Keratinocyte (primary cell): ENCODE results near the gene TMEM259. TPM values are rescaled to one million over a fixed set of nuclear protein-coding genes. Genes with fewer than 3 reads are reported as not detected.
A peak's percentile ranks its signal among the peaks of the same experiment; 100 is the strongest.

Experiments used
- DNase-seq: peaks from one replicate; pipeline ENCODE4 v3.0.0-alpha.2; 2011; ENCODE audit warnings: low read depth, missing footprints, low spot score
- FAIRE-seq: peaks from 2 replicates; lab custom pipeline; 2011; peaks lifted over from hg19 to GRCh38; lab: Jason Lieb, UNC
- H2AFZ ChIP-seq: 2 replicates; pipeline ENCODE4 v1.6.0; 2012; ENCODE audit warnings: low read length, control low read depth, inconsistent platforms; ENCODE audit not compliant: control insufficient read depth
- H3K27ac ChIP-seq: 2 replicates; pipeline ENCODE4 v1.5.1; 2011; ENCODE audit warnings: low read length; ENCODE audit not compliant: control insufficient read depth, insufficient read depth
- H3K27me3 ChIP-seq: 3 replicates; pipeline ENCODE4 v1.6.0; 2011; ENCODE audit warnings: low read length; ENCODE audit not compliant: control insufficient read depth, insufficient read depth; ENCODE audit errors: extremely low read depth
- H3K36me3 ChIP-seq, 2 experiments: 2 replicates in 1 of 2; 3 replicates in 1 of 2; pipeline ENCODE4 v1.5.1; 2011; ENCODE audit warnings: low read length in 2 of 2, mild to moderate bottlenecking in 1 of 2; ENCODE audit not compliant: control insufficient read depth in 2 of 2, insufficient read depth in 2 of 2; ENCODE audit errors: extremely low read depth in 1 of 2
- H3K4me1 ChIP-seq: 3 replicates; pipeline ENCODE4 v1.5.1; 2011; ENCODE audit warnings: low read length; ENCODE audit not compliant: control insufficient read depth, insufficient read depth; ENCODE audit errors: extremely low read depth
- H3K4me2 ChIP-seq: 3 replicates; pipeline ENCODE4 v1.6.0; 2011; ENCODE audit warnings: low read depth, low read length; ENCODE audit not compliant: control insufficient read depth, insufficient read depth; ENCODE audit errors: extremely low read depth
- H3K4me3 ChIP-seq, 3 experiments: fragments of 200-600 bp in 1 of 3; sonication (generic) in 1 of 3; 2 replicates in 2 of 3; 3 replicates in 1 of 3; pipeline ENCODE4 v1.5.1; 2011 to 2016; ENCODE audit warnings: low read length in 3 of 3, mild to moderate bottlenecking in 3 of 3, control low read depth in 2 of 3, inconsistent platforms in 1 of 3, low read depth in 1 of 3, mixed read lengths in 1 of 3, mixed run types in 1 of 3, moderate library complexity in 1 of 3; ENCODE audit not compliant: control insufficient read depth in 2 of 3, insufficient read depth in 2 of 3; ENCODE audit errors: extremely low read depth in 1 of 3
- H3K79me2 ChIP-seq: 2 replicates; pipeline ENCODE4 v1.6.0; 2012; ENCODE audit warnings: low read length; ENCODE audit not compliant: control insufficient read depth, insufficient read depth
- H3K9ac ChIP-seq: 3 replicates; pipeline ENCODE4 v1.6.0; 2011; ENCODE audit warnings: low read length; ENCODE audit not compliant: control insufficient read depth, insufficient read depth; ENCODE audit errors: extremely low read depth
- H3K9me1 ChIP-seq: 3 replicates; pipeline ENCODE4 v1.6.0; 2011; ENCODE audit warnings: low read length; ENCODE audit not compliant: control insufficient read depth, insufficient read depth; ENCODE audit errors: extremely low read depth
- H3K9me3 ChIP-seq: 2 replicates; pipeline ENCODE4 v1.5.1; 2012; ENCODE audit warnings: low read depth, low read length; ENCODE audit not compliant: control insufficient read depth
- H4K20me1 ChIP-seq: 3 replicates; pipeline ENCODE4 v1.6.0; 2011; ENCODE audit warnings: low read length; ENCODE audit not compliant: control insufficient read depth, insufficient read depth; ENCODE audit errors: extremely low read depth
- EZH2 ChIP-seq: IDR thresholded peaks from one replicate; pipeline ENCODE4 v1.6.1; 2012; ENCODE audit warnings: inconsistent platforms, mild to moderate bottlenecking, low read length, moderate library complexity
- dilution Hi-C: fragments of 300-500 bp; cut with MboI; formaldehyde crosslinking; loops from one replicate; pipeline ENCODE4 v1.7.0; 2020; ENCODE audit warnings: low sequenced_read_pairs; ENCODE audit not compliant: extremely low pct_ligation_motif_present
- polyA plus RNA-seq, 5 experiments: library from polyadenylated mRNA; depleted of rRNA in 3 of 5; stranded (reverse) in 3 of 5; stranded (forward) in 1 of 5; unstranded in 1 of 5; fragments of >200 nt; gene quantifications; 1 replicate in 1 of 5; 2 replicates in 3 of 5; 3 replicates in 1 of 5; pipeline versions ENCODE4 v1.2.1 to v1.2.3, GENCODE V29; 2011 to 2012; ENCODE audit warnings: missing spikeins in 2 of 5, low read depth in 1 of 5, low replicate concordance in 1 of 5
- TF ChIP-seq, protein P1 (sequence below), 3 experiments: IDR thresholded peaks in 1 of 3; conservative IDR thresholded peaks in 1 of 3; optimal IDR thresholded peaks in 1 of 3; 2 replicates in 2 of 3; 3 replicates in 1 of 3; pipeline versions ENCODE3 to v1.5.1; 2011; ENCODE audit warnings: low read length in 3 of 3, mild to moderate bottlenecking in 3 of 3, moderate library complexity in 2 of 3, control low read depth in 1 of 3, inconsistent platforms in 1 of 3; ENCODE audit not compliant: insufficient read depth in 2 of 3; ENCODE audit errors: extremely low read depth in 1 of 3

The TMEM259 gene
- polyA plus RNA-seq, 1 donor (not counting 4 experiments of a cell fraction or from before 2014, with no cell fraction given): 61.5 TPM

DNA sequence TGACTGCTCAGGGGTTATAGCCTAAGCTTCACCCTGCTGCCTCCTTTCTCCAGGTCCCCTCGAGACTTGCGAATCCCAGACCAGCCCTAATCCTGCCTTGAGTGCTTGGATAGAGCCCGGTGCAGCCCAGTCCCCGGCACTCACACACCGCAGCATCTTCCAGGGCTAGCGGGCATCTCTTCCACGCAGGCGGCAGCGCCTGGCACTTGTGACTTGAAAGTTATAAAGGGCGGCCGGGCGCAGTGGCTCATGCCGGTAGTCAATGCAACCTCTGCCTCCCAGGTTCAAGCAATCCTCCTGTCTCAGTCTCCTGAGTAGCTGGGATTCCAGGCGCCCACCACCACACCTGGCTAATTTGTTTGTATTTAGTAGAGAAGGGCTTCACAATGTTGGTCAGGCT, 34.8 kb downstream of the TMEM259 start:
- Histone ChIP-seq H3K27me3 (no peaks in the 10 kb centered on the region), H3K9me3 (no peaks in the 10 kb centered on the region), H3K79me2 (peaks cover 14% of the 10 kb centered on the region), H3K9me1 (no peaks in the 10 kb centered on the region), H2AFZ (no peak overlapping the region), H3K4me3 (no peak overlapping the region), H3K9ac (no peak overlapping the region), H3K4me2 (no peak overlapping the region), H3K4me1 (peaks cover 15% of the 10 kb centered on the region), H3K36me3 (peaks cover 8 to 16% of the 10 kb centered on the region in 2 experiments), H4K20me1 (no peaks in the 10 kb centered on the region), H3K27ac (no peak overlapping the region)
- TF ChIP-seq, protein P1, sequence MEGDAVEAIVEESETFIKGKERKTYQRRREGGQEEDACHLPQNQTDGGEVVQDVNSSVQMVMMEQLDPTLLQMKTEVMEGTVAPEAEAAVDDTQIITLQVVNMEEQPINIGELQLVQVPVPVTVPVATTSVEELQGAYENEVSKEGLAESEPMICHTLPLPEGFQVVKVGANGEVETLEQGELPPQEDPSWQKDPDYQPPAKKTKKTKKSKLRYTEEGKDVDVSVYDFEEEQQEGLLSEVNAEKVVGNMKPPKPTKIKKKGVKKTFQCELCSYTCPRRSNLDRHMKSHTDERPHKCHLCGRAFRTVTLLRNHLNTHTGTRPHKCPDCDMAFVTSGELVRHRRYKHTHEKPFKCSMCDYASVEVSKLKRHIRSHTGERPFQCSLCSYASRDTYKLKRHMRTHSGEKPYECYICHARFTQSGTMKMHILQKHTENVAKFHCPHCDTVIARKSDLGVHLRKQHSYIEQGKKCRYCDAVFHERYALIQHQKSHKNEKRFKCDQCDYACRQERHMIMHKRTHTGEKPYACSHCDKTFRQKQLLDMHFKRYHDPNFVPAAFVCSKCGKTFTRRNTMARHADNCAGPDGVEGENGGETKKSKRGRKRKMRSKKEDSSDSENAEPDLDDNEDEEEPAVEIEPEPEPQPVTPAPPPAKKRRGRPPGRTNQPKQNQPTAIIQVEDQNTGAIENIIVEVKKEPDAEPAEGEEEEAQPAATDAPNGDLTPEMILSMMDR (optimal IDR thresholded peaks at IDR 0.05 in 1 of 3, IDR thresholded peaks at IDR 0.05 in 1 of 3, conservative IDR thresholded peaks at IDR 0.05 in 1 of 3; ENCODE audit: extremely low read depth in 1 of 3, insufficient read depth in 2 of 3, low read length in 3 of 3): no peak
- TF ChIP-seq EZH2: no peak
- FAIRE-seq: no peak
- no peak for DNase-seq
- dilution Hi-C loops: no loop called here

DNA sequence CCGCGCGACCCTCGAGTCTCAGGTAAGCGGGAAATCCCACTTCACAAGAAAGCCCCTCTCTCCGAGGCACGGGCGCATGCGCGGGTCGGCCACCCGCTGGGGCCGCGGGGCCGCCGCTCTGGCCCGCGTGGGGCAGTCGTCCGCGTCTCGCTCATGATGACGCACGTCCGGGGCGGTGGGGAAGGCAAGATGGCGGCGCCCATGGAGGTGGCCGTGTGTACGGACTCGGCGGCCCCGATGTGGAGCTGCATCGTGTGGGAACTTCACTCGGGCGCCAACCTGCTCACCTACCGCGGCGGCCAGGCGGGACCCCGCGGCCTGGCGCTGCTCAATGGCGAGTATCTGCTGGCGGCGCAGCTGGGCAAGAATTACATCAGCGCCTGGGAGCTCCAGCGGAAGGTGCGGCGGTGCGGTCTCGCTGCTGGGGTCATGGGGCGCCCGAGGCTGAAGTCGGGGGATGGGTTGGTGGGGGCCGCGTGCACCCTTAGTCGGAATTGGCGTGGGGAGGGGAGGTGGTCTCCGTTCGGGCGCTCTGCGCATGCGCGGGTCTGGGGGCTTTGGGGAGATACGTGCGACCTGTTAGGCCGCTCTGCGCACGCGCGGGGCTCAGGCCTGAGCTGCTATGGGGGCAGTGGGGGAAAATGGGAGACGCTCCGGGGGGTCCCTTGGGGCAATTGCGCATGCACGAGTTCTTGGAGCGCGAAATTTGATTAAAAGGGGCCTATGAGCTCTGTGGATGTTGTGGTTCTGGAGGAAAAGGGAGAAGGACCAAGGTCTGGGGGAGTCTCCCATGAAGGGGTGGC, 36.6 kb downstream of the TMEM259 start, which contains the start of gene WDR18:
Gene WDR18 (plus strand): TSS at position 181 of the 803 bp plus-strand sequence. CDS start 9 bp downstream, at position 190.
- H3K4me3 ChIP-seq: peak within 1 kb of the TSS; percentile 87 to 98 (median 93)
- H3K9me3 ChIP-seq: no peaks in the 10 kb centered on the region
- peak within 1 kb of the TSS; percentile 96 for H2AFZ ChIP-seq
- peak within 1 kb of the TSS; percentile 96 for H3K9ac ChIP-seq
- H3K4me2 ChIP-seq: peak within 1 kb of the TSS; percentile 92
- dilution Hi-C loops: no loop called here
- peaks cover 15% of the 10 kb centered on the region for H3K4me1 ChIP-seq
- peaks cover 4 to 9% of the 10 kb centered on the region in 2 experiments for H3K36me3 ChIP-seq
- no peaks in the 10 kb centered on the region for H3K9me1 ChIP-seq
- H3K27ac ChIP-seq: peak within 1 kb of the TSS; percentile 90
- peaks cover 14% of the 10 kb centered on the region for H3K79me2 ChIP-seq
- DNase-seq (peak; percentile 45), FAIRE-seq (no peak)
- H4K20me1 ChIP-seq: no peaks in the 10 kb centered on the region
- peaks cover 7% of the 10 kb centered on the region for H3K27me3 ChIP-seq
- no peak for TF ChIP-seq EZH2
- TF ChIP-seq, protein P1 (optimal IDR thresholded peaks at IDR 0.05 in 1 of 3, IDR thresholded peaks at IDR 0.05 in 1 of 3, conservative IDR thresholded peaks at IDR 0.05 in 1 of 3; ENCODE audit: extremely low read depth in 1 of 3, insufficient read depth in 2 of 3, low read length in 3 of 3): peak in 1 of 3 experiments; percentile 30
